Measurements from ENCODE around the gene XAGE3.
"Not testable (repeated sequence)": the region's sequence is repeated elsewhere in the genome, so short reads cannot be mapped to it uniquely, and the experiment has no call there.

XAGE3 gene

GRCh38 chrX:52867610-52868348 lies at the start of gene XAGE3:
Gene XAGE3, minus strand, starts transcription at chrX:52868083. Its CDS starts 950 bp downstream, at chrX:52867133.
- DNase-seq (ENCODE audit: low read depth): no peak
- TF ChIP-seq, protein P1, sequence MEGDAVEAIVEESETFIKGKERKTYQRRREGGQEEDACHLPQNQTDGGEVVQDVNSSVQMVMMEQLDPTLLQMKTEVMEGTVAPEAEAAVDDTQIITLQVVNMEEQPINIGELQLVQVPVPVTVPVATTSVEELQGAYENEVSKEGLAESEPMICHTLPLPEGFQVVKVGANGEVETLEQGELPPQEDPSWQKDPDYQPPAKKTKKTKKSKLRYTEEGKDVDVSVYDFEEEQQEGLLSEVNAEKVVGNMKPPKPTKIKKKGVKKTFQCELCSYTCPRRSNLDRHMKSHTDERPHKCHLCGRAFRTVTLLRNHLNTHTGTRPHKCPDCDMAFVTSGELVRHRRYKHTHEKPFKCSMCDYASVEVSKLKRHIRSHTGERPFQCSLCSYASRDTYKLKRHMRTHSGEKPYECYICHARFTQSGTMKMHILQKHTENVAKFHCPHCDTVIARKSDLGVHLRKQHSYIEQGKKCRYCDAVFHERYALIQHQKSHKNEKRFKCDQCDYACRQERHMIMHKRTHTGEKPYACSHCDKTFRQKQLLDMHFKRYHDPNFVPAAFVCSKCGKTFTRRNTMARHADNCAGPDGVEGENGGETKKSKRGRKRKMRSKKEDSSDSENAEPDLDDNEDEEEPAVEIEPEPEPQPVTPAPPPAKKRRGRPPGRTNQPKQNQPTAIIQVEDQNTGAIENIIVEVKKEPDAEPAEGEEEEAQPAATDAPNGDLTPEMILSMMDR (conservative IDR thresholded peaks at IDR 0.05; ENCODE audit: low read depth, low read length): no peak
- no peak within 1 kb of the TSS for H3K4me3 ChIP-seq (ENCODE audit: low read length)

- H3K4me3 ChIP-seq (ENCODE audit: low read length); DNase-seq (ENCODE audit: low read depth): not testable (repeated sequence)
Measured at GRCh38 chrX:52914704-52915103, 46.8 kb upstream of the XAGE3 start.

- DNase-seq (ENCODE audit: low read depth): not testable (repeated sequence)
Measured at GRCh38 chrX:52913681-52914080, 45.8 kb upstream of the XAGE3 start.

DNA sequence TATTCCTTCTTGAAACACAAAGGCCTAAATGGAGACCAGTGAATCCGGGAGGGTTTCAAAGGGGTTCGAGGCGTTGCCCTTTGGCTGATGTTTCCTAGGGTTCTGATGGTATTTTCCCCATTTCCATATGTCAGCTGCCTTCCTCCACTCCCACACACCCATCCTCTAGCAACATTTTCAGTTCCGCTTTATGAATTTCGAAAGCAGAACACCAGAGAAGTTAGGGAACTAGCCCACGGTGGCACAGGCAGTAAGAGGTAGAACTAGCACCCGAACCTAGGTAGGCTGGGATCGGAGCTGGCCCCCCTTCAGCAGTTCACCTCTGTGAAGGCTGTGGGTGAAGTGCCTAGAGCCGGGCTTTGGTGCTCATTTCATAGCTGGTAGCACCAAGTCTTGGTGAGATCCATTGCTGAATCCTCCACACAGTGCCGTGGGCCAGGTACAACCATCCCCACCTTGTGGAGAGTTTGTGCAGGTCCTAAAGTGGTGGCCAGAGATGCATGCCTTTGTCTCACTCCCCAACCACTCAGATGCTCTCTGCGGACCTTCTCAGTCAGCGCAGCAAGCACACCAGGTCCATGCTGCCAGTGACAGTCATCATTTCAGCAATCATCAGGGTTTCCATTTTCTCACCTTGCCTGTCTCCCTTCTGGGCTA lies 41.6 kb upstream of the XAGE3 start:
- DNase-seq (ENCODE audit: low read depth); H3K4me3 ChIP-seq (ENCODE audit: low read length): not testable (repeated sequence)

More at GRCh38 chrX:52913681-52914080, 45.8 kb upstream of the XAGE3 start:
- H3K4me3 ChIP-seq (ENCODE audit: low read length): not testable (repeated sequence)

GRCh38 chrX:52907900-52908299 lies 40.0 kb upstream of the XAGE3 start:
- H3K4me3 ChIP-seq (ENCODE audit: low read length); DNase-seq (ENCODE audit: low read depth): not testable (repeated sequence)

GRCh38 chrX:52907137-52907536 lies 39.3 kb upstream of the XAGE3 start:
- H3K4me3 ChIP-seq (ENCODE audit: low read length); DNase-seq (ENCODE audit: low read depth): not testable (repeated sequence)

DNA sequence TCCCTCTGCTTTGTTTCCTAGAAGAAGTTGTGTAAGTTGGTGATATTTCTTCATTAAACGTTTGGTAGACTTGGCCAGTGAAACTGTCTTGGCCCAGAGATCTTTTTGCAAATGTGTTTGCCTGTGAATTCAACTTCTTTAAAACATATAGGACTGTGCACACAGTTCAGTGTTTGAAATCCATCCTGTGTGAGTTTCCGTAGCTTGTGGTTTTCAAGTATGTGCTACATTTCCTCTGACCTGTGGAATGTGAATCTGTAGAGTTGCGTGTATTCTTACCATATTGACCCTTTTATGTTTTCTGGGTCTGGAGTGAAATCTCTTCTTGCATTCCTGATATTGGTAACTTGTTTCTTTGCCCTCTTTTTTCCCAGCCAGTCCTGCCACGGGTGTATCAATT lies 38.2 kb upstream of the XAGE3 start:
- DNase-seq (ENCODE audit: low read depth); H3K4me3 ChIP-seq (ENCODE audit: low read length): not testable (repeated sequence)

GRCh38 chrX:52905531-52905930 lies 37.6 kb upstream of the XAGE3 start:
- DNase-seq (ENCODE audit: low read depth); H3K4me3 ChIP-seq (ENCODE audit: low read length): not testable (repeated sequence)

GRCh38 chrX:52896855-52897709 lies 29.2 kb upstream of the XAGE3 start, which contains the start of gene FAM156B:
Gene FAM156B, plus strand, starts transcription at chrX:52897330. Its CDS starts 9,896 bp downstream, at chrX:52907226.
- DNase-seq (ENCODE audit: low read depth); H3K4me3 ChIP-seq (ENCODE audit: low read length): not testable (repeated sequence)

- DNase-seq (ENCODE audit: low read depth); H3K4me3 ChIP-seq (ENCODE audit: low read length): not testable (repeated sequence)
Measured at GRCh38 chrX:52896438-52896837, 28.6 kb upstream of the XAGE3 start.

DNA sequence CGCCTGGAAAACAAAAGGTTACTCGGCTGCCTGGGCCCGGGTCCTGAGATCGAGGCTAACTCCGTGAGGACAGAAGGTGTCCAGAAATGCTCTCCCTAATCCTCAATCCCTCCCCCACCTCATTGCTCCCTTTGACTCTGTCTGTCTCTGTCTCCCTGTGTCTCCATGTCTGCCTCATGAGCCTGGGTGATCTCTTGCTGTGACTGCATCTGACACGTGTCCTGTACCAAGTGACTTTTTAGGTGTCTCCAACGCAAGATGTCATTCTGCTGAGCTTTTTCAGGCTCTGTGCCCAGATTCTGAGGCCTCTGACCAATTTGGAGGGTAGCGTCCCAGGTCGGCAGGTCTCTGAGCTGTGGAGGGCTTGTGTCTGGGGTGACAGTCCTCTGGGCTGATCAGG lies 20.2 kb upstream of the XAGE3 start:
- DNase-seq (ENCODE audit: low read depth); H3K4me3 ChIP-seq (ENCODE audit: low read length): not testable (repeated sequence)

DNA sequence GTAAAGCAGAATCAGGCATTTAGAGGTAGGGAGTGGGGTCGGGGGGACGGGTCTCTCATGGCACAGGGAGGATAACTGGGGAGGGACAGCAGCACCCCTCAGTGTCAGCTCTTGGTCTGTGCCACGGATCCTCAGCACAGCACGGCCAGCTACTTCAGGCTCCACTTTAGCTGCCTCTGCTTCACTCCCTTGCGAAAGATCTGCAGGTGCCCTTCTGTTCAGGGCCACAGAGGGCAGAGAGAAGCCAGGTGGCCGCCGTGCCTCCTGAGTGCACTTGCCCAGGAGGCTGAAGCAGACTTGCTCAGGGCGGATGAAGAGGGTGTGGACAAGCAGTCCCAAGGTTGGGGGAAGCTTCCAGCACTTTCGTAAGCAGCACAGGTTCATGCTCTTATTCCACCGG lies 19.6 kb upstream of the XAGE3 start:
- H3K4me3 ChIP-seq (ENCODE audit: low read length); DNase-seq (ENCODE audit: low read depth): not testable (repeated sequence)

DNA sequence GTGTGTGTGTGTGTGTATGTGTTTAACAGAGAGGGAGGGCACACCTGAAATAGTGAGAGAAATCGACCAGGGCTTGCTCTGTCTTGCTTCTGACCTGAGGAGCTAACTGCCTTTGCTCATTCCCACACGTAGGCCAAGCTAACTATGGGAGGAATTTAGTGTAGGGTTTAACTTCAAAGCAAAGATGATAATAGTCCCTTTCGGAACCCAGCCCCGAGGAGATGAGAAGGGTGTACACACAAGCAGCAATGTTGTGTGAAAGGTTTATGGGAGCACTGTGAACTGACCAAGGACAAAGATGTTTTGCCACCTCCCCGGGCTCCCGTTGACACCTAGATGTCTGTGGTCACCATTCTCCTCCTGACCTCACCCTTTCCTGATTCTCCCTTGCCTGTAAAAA lies 8.5 kb upstream of the XAGE3 start:
- H3K4me3 ChIP-seq (ENCODE audit: low read length); DNase-seq (ENCODE audit: low read depth): not testable (repeated sequence)

- not testable (repeated sequence) for DNase-seq (ENCODE audit: low read depth); H3K4me3 ChIP-seq (ENCODE audit: low read length)
Measured at GRCh38 chrX:52875436-52875835, 7.6 kb upstream of the XAGE3 start.
